Suprapubic skin (tissue), 4 donors: ENCODE measurements around the gene UGT1A10.

Experiments
- CTCF ChIP-seq, 2 donors: fragments of 200-600 bp in 1 of 2; fragments of 450-650 bp in 1 of 2; sonication (generic) in 1 of 2; IDR thresholded peaks; one replicate each; pipeline ENCODE4 v1.5.1; 2016 to 2019; ENCODE audit warnings: antibody characterized with exemption in 2 of 2, mild to moderate bottlenecking in 1 of 2, moderate library complexity in 1 of 2
- POLR2A ChIP-seq, 2 donors: fragments of 450-650 bp; IDR thresholded peaks; one replicate each; pipeline ENCODE4 v1.6.1; 2017; ENCODE audit warnings: antibody characterized with exemption in 2 of 2, mild to moderate bottlenecking in 2 of 2, moderate library complexity in 2 of 2
- POLR2AphosphoS5 ChIP-seq, 3 donors: sonication (generic); formaldehyde crosslinking; IDR thresholded peaks; one replicate each; pipeline ENCODE4 v1.6.1; 2017; ENCODE audit warnings: antibody characterized with exemption in 3 of 3

GRCh38 chr2:233712611-233713261, 76.5 kb downstream of the UGT1A10 start, which contains the start of gene UGT1A5:
- TF ChIP-seq CTCF (IDR thresholded peaks at IDR 0.05) (no peak), POLR2A (IDR thresholded peaks at IDR 0.05) (no peak), POLR2AphosphoS5 (IDR thresholded peaks at IDR 0.05) (no peak)
